Fibroblast of pulmonary artery (primary cell): ENCODE measurements around the gene PDZD2.

Experiments used
- DNase-seq: peaks from one replicate; pipeline ENCODE4 v3.0.0-alpha.2; 2010; ENCODE audit warnings: low read depth
- H3K4me3 ChIP-seq: replicated peaks from 2 replicates; pipeline ENCODE4 v1.5.1; 2011; ENCODE audit warnings: low read depth, mild to moderate bottlenecking, control low read depth, low read length, moderate library complexity
- CTCF ChIP-seq: IDR thresholded peaks from 2 replicates; pipeline ENCODE4 v1.5.1; 2011; ENCODE audit warnings: mild to moderate bottlenecking, control low read depth, low read length, inconsistent platforms; ENCODE audit errors: missing control alignments

PDZD2 gene

GRCh38 chr5:31995714-31996113 is 356.8 kb downstream of the PDZD2 start:
- no peak for DNase-seq
- no peak for TF ChIP-seq CTCF
- no peak overlapping the region for H3K4me3 ChIP-seq

GRCh38 chr5:31996909-31997308 is 358.0 kb downstream of the PDZD2 start:
- no peak for DNase-seq
- no peak overlapping the region for H3K4me3 ChIP-seq
- no peak for TF ChIP-seq CTCF

- DNase-seq = no peak
- no peak for TF ChIP-seq CTCF
Measured at GRCh38 chr5:31999470-31999869, 360.5 kb downstream of the PDZD2 start.

GRCh38 chr5:32000731-32001130 is 361.8 kb downstream of the PDZD2 start:
- TF ChIP-seq CTCF = no peak
- DNase-seq = no peak
- no peak overlapping the region for H3K4me3 ChIP-seq

More at GRCh38 chr5:31999470-31999869, 360.5 kb downstream of the PDZD2 start:
- no peak overlapping the region for H3K4me3 ChIP-seq

- DNase-seq = no peak
- TF ChIP-seq CTCF = no peak
- H3K4me3 ChIP-seq = no peak overlapping the region
Measured at GRCh38 chr5:32001284-32001683, 362.4 kb downstream of the PDZD2 start.

GRCh38 chr5:32001707-32002106 is 362.8 kb downstream of the PDZD2 start:
- no peak overlapping the region for H3K4me3 ChIP-seq
- DNase-seq = no peak
- TF ChIP-seq CTCF = no peak

GRCh38 chr5:32002755-32003154 is 363.8 kb downstream of the PDZD2 start:
- DNase-seq = no peak
- no peak overlapping the region for H3K4me3 ChIP-seq
- TF ChIP-seq CTCF = no peak
